SK-N-MC (cell line): ENCODE results near the gene MTRFR.

Experiments used
- DNase-seq: peaks from one replicate; pipeline ENCODE4 v3.0.0-alpha.2; 2011; ENCODE audit warnings: low read depth, low spot score
- H3K27ac ChIP-seq: fragments of 200-600 bp; sonication (generic); 2 replicates; pipeline ENCODE4 v1.5.1; 2016; ENCODE audit warnings: mixed run types
- H3K36me3 ChIP-seq: fragments of 200-600 bp; sonication (generic); 2 replicates; pipeline ENCODE4 v1.6.1; 2017; ENCODE audit warnings: antibody characterized with exemption, low read length, mixed read lengths; ENCODE audit not compliant: insufficient read depth
- H3K4me3 ChIP-seq: fragments of 200-600 bp; sonication (generic); 2 replicates; pipeline ENCODE4 v1.5.1; 2016
- H3K9ac ChIP-seq: fragments of 200-600 bp; sonication (generic); 2 replicates; pipeline ENCODE4 v1.8.0; 2017; ENCODE audit warnings: mixed run types, mixed read lengths; ENCODE audit not compliant: insufficient read length
- H3K9me3 ChIP-seq: fragments of 200-600 bp; sonication (generic); 2 replicates; pipeline ENCODE4 v1.6.1; 2017; ENCODE audit warnings: low read depth, mild to moderate bottlenecking, antibody characterized with exemption, low read length, moderate library complexity, mixed read lengths
- EZH2 ChIP-seq: fragments of 200-600 bp; sonication (generic); IDR thresholded peaks from one replicate; pipeline ENCODE4 v1.6.1; 2017; ENCODE audit warnings: antibody characterized with exemption
- FOXP2 ChIP-seq: optimal IDR thresholded peaks from 2 replicates; pipeline ENCODE3; 2011; ENCODE audit warnings: mild to moderate bottlenecking, moderate library complexity; ENCODE audit not compliant: insufficient read depth; ENCODE audit errors: extremely low read length, control extremely low read depth
- POLR2AphosphoS5 ChIP-seq: IDR thresholded peaks from 2 replicates; pipeline ENCODE4 v1.6.1; 2012; ENCODE audit warnings: mild to moderate bottlenecking, low read depth, low read length, borderline replicate concordance

Gene MTRFR

GRCh38 chr12:123278101-123278627 lies 44.9 kb downstream of the MTRFR start:
- Histone ChIP-seq H3K9ac (no peak overlapping the region), H3K36me3 (no peaks in the 10 kb centered on the region), H3K27ac (no peak overlapping the region), H3K4me3 (no peak overlapping the region), H3K9me3 (no peaks in the 10 kb centered on the region)
- no peak for DNase-seq
- TF ChIP-seq FOXP2 = no peak
- TF ChIP-seq POLR2AphosphoS5 = no peak
- TF ChIP-seq EZH2 = no peak

GRCh38 chr12:123280971-123281370 lies 47.7 kb downstream of the MTRFR start:
- H3K36me3 ChIP-seq = no peaks in the 10 kb centered on the region
- no peak overlapping the region for H3K27ac ChIP-seq
- H3K9ac ChIP-seq = no peak overlapping the region
- H3K9me3 ChIP-seq = no peaks in the 10 kb centered on the region
- TF ChIP-seq EZH2 = no peak
- no peak for TF ChIP-seq POLR2AphosphoS5
- TF ChIP-seq FOXP2 = no peak
- H3K4me3 ChIP-seq = no peak overlapping the region
- DNase-seq = no peak

- Histone ChIP-seq H3K4me3 (no peak overlapping the region), H3K27ac (no peak overlapping the region), H3K36me3 (no peaks in the 10 kb centered on the region), H3K9ac (no peak overlapping the region), H3K9me3 (no peaks in the 10 kb centered on the region)
- no peak for DNase-seq
- TF ChIP-seq EZH2 (no peak), FOXP2 (no peak), POLR2AphosphoS5 (no peak)
Observed at GRCh38 chr12:123282111-123282510, 48.9 kb downstream of the MTRFR start.

- Histone ChIP-seq H3K27ac (no peak overlapping the region), H3K36me3 (no peaks in the 10 kb centered on the region), H3K9ac (no peak overlapping the region), H3K4me3 (no peak overlapping the region), H3K9me3 (no peaks in the 10 kb centered on the region)
- TF ChIP-seq FOXP2 = no peak
- TF ChIP-seq POLR2AphosphoS5 = no peak
- TF ChIP-seq EZH2 = no peak
- DNase-seq = no peak
Observed at GRCh38 chr12:123283461-123283860, 50.2 kb downstream of the MTRFR start.

GRCh38 chr12:123284669-123285068 lies 51.4 kb downstream of the MTRFR start:
- no peaks in the 10 kb centered on the region for H3K9me3 ChIP-seq
- no peaks in the 10 kb centered on the region; the same call in 1 of the 2 replicates for H3K36me3 ChIP-seq
- no peak for DNase-seq
- H3K27ac ChIP-seq = no peak overlapping the region
- no peak overlapping the region for H3K4me3 ChIP-seq
- no peak for TF ChIP-seq EZH2
- no peak for TF ChIP-seq POLR2AphosphoS5
- TF ChIP-seq FOXP2 = no peak
- H3K9ac ChIP-seq = no peak overlapping the region

- no peak for TF ChIP-seq POLR2AphosphoS5
- TF ChIP-seq EZH2 = no peak
- no peak for TF ChIP-seq FOXP2
- Histone ChIP-seq H3K36me3 (no peaks in the 10 kb centered on the region; the same call in 1 of the 2 replicates), H3K4me3 (no peak overlapping the region), H3K27ac (peak overlapping the region; percentile 10; the same call in 1 of the 2 replicates), H3K9me3 (no peaks in the 10 kb centered on the region), H3K9ac (peak overlapping the region; percentile 41)
- peak; percentile 26 for DNase-seq
Observed at GRCh38 chr12:123286652-123287373, 53.6 kb downstream of the MTRFR start.

GRCh38 chr12:123288751-123289346 lies 55.6 kb downstream of the MTRFR start:
- TF ChIP-seq POLR2AphosphoS5 = no peak
- TF ChIP-seq EZH2 = no peak
- no peak for TF ChIP-seq FOXP2
- H3K9ac ChIP-seq = no peak overlapping the region
- H3K27ac ChIP-seq = peak overlapping the region; percentile 44; the same call in 1 of the 2 replicates
- no peak for DNase-seq
- no peaks in the 10 kb centered on the region for H3K9me3 ChIP-seq
- no peak overlapping the region for H3K4me3 ChIP-seq
- peaks cover 13% of the 10 kb centered on the region; the same call in 1 of the 2 replicates for H3K36me3 ChIP-seq

- Histone ChIP-seq H3K27ac (peak overlapping the region; percentile 44; the same call in 1 of the 2 replicates), H3K36me3 (peaks cover 21% of the 10 kb centered on the region), H3K4me3 (no peak overlapping the region), H3K9ac (no peak overlapping the region), H3K9me3 (no peaks in the 10 kb centered on the region)
- TF ChIP-seq EZH2 (no peak), FOXP2 (no peak), POLR2AphosphoS5 (no peak)
- no peak for DNase-seq
Observed at GRCh38 chr12:123289911-123290310, 56.7 kb downstream of the MTRFR start.
